Neural cell (in vitro differentiated cells): ENCODE data around the gene USP10. TPM values are rescaled to one million over a fixed set of nuclear protein-coding genes. Genes with fewer than 3 reads are reported as not detected.

Experiments used
- H2AFZ ChIP-seq: fragments of 200-600, 300-800 bp; sonication (generic), shearing (Covaris generic); 2 replicates; pipeline ENCODE4 v1.6.0; 2014; ENCODE audit warnings: low read depth, mild to moderate bottlenecking, antibody characterized with exemption, low read length, moderate library complexity
- H3F3A ChIP-seq: fragments of 200-600 bp; shearing (Covaris generic); 2 replicates; pipeline ENCODE4 v1.6.1; 2016; ENCODE audit warnings: mild to moderate bottlenecking, moderate library complexity, mixed read lengths, antibody characterized with exemption, low read length; ENCODE audit not compliant: insufficient read depth, poor library complexity, severe bottlenecking
- H3K27ac ChIP-seq: fragments of 200-600, 300-800 bp; sonication (generic), shearing (Covaris generic); 2 replicates; pipeline ENCODE4 v1.5.1; 2014; ENCODE audit warnings: mild to moderate bottlenecking, low read length, moderate library complexity
- H3K27me3 ChIP-seq: fragments of 300-800, 200-600 bp; sonication (generic), shearing (Covaris generic); 2 replicates; pipeline ENCODE4 v1.6.0; 2014; ENCODE audit warnings: mild to moderate bottlenecking, low read depth, low read length, moderate library complexity; ENCODE audit not compliant: insufficient read depth
- H3K36me3 ChIP-seq: fragments of 300-800, 200-600 bp; sonication (generic), shearing (Covaris generic); 2 replicates; pipeline ENCODE4 v1.5.1; 2014; ENCODE audit warnings: mild to moderate bottlenecking, antibody characterized with exemption, low read length, moderate library complexity; ENCODE audit not compliant: insufficient read depth
- H3K4me2 ChIP-seq: fragments of 300-800, 200-600 bp; sonication (generic), shearing (Covaris generic); 2 replicates; pipeline ENCODE4 v1.6.0; 2014; ENCODE audit warnings: mild to moderate bottlenecking, low read length
- H3K4me3 ChIP-seq: fragments of 300-800, 200-600 bp; sonication (generic), shearing (Covaris generic); 2 replicates; pipeline ENCODE4 v1.5.1; 2014; ENCODE audit warnings: mild to moderate bottlenecking, low read length, moderate library complexity
- H3K79me2 ChIP-seq: fragments of 200-600 bp; shearing (Covaris generic); replicated peaks from 2 replicates; pipeline ENCODE4 v1.6.0; 2014; ENCODE audit warnings: mild to moderate bottlenecking, low read length, moderate library complexity; ENCODE audit not compliant: insufficient read depth
- H3K9ac ChIP-seq: fragments of 300-800, 200-600 bp; sonication (generic), shearing (Covaris generic); 2 replicates; pipeline ENCODE4 v1.6.1; 2016; ENCODE audit warnings: mild to moderate bottlenecking, low read length, mixed read lengths
- H3K9me2 ChIP-seq: fragments of 200-600 bp; shearing (Covaris generic); 2 replicates; pipeline ENCODE4 v1.6.1; 2016; ENCODE audit warnings: mild to moderate bottlenecking, low read length, mixed read lengths; ENCODE audit not compliant: insufficient read depth
- H3K9me3 ChIP-seq: fragments of 200-600, 300-800 bp; sonication (generic), shearing (Covaris generic); 2 replicates; pipeline ENCODE4 v1.6.1; 2016; ENCODE audit warnings: mild to moderate bottlenecking, mixed run types, low read length, moderate library complexity, mixed read lengths
- H4K20me1 ChIP-seq: fragments of 200-600 bp; shearing (Covaris generic); 2 replicates; pipeline ENCODE4 v1.6.1; 2016; ENCODE audit warnings: mild to moderate bottlenecking, mixed run types; ENCODE audit not compliant: insufficient read depth
- CTCF ChIP-seq: fragments of 450-650 bp; IDR thresholded peaks from 2 replicates; pipeline ENCODE4 v1.5.1; 2014; ENCODE audit warnings: antibody characterized with exemption, mild to moderate bottlenecking, moderate library complexity; ENCODE audit not compliant: poor library complexity, severe bottlenecking
- EP300 ChIP-seq: fragments of 450-650 bp; conservative IDR thresholded peaks from 2 replicates; pipeline ENCODE4 v1.6.1; 2014; ENCODE audit warnings: antibody characterized with exemption, mild to moderate bottlenecking, moderate library complexity; ENCODE audit not compliant: poor library complexity, severe bottlenecking
- EZH2 ChIP-seq: fragments of 200-600, 300-800 bp; shearing (Covaris generic), sonication (generic); IDR thresholded peaks from 2 replicates; pipeline ENCODE4 v1.6.1; 2014; ENCODE audit warnings: antibody characterized with exemption, low read length, borderline replicate concordance, mild to moderate bottlenecking; ENCODE audit not compliant: insufficient read depth, poor library complexity, severe bottlenecking
- MXI1 ChIP-seq: fragments of 450-650 bp; conservative IDR thresholded peaks from 2 replicates; pipeline ENCODE4 v1.6.1; 2014; ENCODE audit warnings: antibody characterized with exemption, mild to moderate bottlenecking; ENCODE audit not compliant: poor library complexity, severe bottlenecking
- POLR2AphosphoS5 ChIP-seq: IDR thresholded peaks from 2 replicates; pipeline ENCODE4 v1.6.1; 2012
- RAD21 ChIP-seq: fragments of 450-650 bp; conservative IDR thresholded peaks from 2 replicates; pipeline ENCODE4 v1.6.1; 2014; ENCODE audit warnings: antibody characterized with exemption, mild to moderate bottlenecking, moderate library complexity
- REST ChIP-seq: IDR thresholded peaks from 2 replicates; pipeline ENCODE4 v1.6.1; 2012; ENCODE audit warnings: borderline replicate concordance
- SMC3 ChIP-seq: fragments of 450-650 bp; conservative IDR thresholded peaks from 2 replicates; pipeline ENCODE4 v1.6.1; 2014; ENCODE audit warnings: antibody characterized with exemption, mild to moderate bottlenecking, moderate library complexity; ENCODE audit not compliant: poor library complexity
- TAF1 ChIP-seq: IDR thresholded peaks from 2 replicates; pipeline ENCODE4 v1.6.1; 2012; ENCODE audit warnings: low read depth
- polyA plus RNA-seq: library from polyadenylated mRNA; depleted of rRNA; stranded (reverse); fragments of >200 nt; gene quantifications from 2 replicates; pipeline ENCODE4 v1.2.3, GENCODE V29; 2014

USP10 gene
- polyA plus RNA-seq, 1 donor from 2014 or later = 48.9 TPM

- no peaks in the 10 kb centered on the region for H3F3A ChIP-seq
- H3K4me3 ChIP-seq = no peak overlapping the region
- no peaks in the 10 kb centered on the region for H3K36me3 ChIP-seq
- no peak for TF ChIP-seq EZH2
- TF ChIP-seq TAF1 = no peak
- TF ChIP-seq RAD21 = no peak
- no peak overlapping the region for H3K9ac ChIP-seq
- H4K20me1 ChIP-seq = peaks cover 3% of the 10 kb centered on the region
- peaks cover 84% of the 10 kb centered on the region for H3K79me2 ChIP-seq
- H3K4me2 ChIP-seq = no peak overlapping the region
- no peaks in the 10 kb centered on the region for H3K27me3 ChIP-seq
- no peak overlapping the region for H2AFZ ChIP-seq
- no peaks in the 10 kb centered on the region for H3K9me2 ChIP-seq
- no peaks in the 10 kb centered on the region for H3K9me3 ChIP-seq
- H3K27ac ChIP-seq = no peak overlapping the region
Observed at GRCh38 chr16:84717484-84717883, 17.7 kb downstream of the USP10 start.

- Histone ChIP-seq H3K27me3 (no peaks in the 10 kb centered on the region), H3K4me3 (no peak overlapping the region), H3K4me2 (no peak overlapping the region), H2AFZ (no peak overlapping the region), H3K9me2 (no peaks in the 10 kb centered on the region), H4K20me1 (no peaks in the 10 kb centered on the region), H3K79me2 (peaks cover 76% of the 10 kb centered on the region), H3K27ac (no peak overlapping the region), H3K36me3 (no peaks in the 10 kb centered on the region), H3F3A (no peaks in the 10 kb centered on the region), H3K9me3 (no peaks in the 10 kb centered on the region), H3K9ac (no peak overlapping the region)
- no peak for TF ChIP-seq MXI1
- no peak for TF ChIP-seq POLR2AphosphoS5
- no peak for TF ChIP-seq EP300
- TF ChIP-seq SMC3 = no peak
- TF ChIP-seq RAD21 = no peak
- TF ChIP-seq CTCF = no peak
- TF ChIP-seq REST = no peak
- no peak for TF ChIP-seq TAF1
- no peak for TF ChIP-seq EZH2
Observed at GRCh38 chr16:84720177-84720579, 20.4 kb downstream of the USP10 start.

GRCh38 chr16:84722068-84722467 is 22.3 kb downstream of the USP10 start:
- no peak overlapping the region for H2AFZ ChIP-seq
- H3K36me3 ChIP-seq = no peaks in the 10 kb centered on the region
- H3K9me2 ChIP-seq = no peaks in the 10 kb centered on the region
- H3K27me3 ChIP-seq = no peaks in the 10 kb centered on the region
- no peak overlapping the region for H3K27ac ChIP-seq
- no peaks in the 10 kb centered on the region for H3K9me3 ChIP-seq
- H3K9ac ChIP-seq = no peak overlapping the region
- no peak overlapping the region for H3K4me2 ChIP-seq
- TF ChIP-seq REST = no peak
- no peak for TF ChIP-seq EZH2
- TF ChIP-seq CTCF = no peak
- no peak for TF ChIP-seq POLR2AphosphoS5
- no peak for TF ChIP-seq MXI1
- TF ChIP-seq TAF1 = no peak
- no peak for TF ChIP-seq SMC3
- TF ChIP-seq EP300 = no peak
- TF ChIP-seq RAD21 = no peak
- H3K4me3 ChIP-seq = no peak overlapping the region
- H3K79me2 ChIP-seq = peaks cover 70% of the 10 kb centered on the region
- H3F3A ChIP-seq = no peaks in the 10 kb centered on the region
- peaks cover 5% of the 10 kb centered on the region for H4K20me1 ChIP-seq
